Breast epithelium (tissue), 3 donors: ENCODE data around the gene C19orf85.

Source experiments
- POLR2A ChIP-seq: fragments of 450-650 bp; IDR thresholded peaks from one replicate; pipeline ENCODE4 v1.6.1; 2016; ENCODE audit warnings: antibody characterized with exemption, mild to moderate bottlenecking, moderate library complexity
- POLR2AphosphoS5 ChIP-seq, 3 donors: sonication (generic); formaldehyde crosslinking; IDR thresholded peaks; one replicate each; pipeline ENCODE4 v1.6.1; 2017; ENCODE audit warnings: antibody characterized with exemption in 3 of 3
- TF ChIP-seq, protein P1 (sequence below), 3 donors: fragments of 450-650 bp; IDR thresholded peaks; one replicate each; pipeline ENCODE4 v1.5.1; 2016 to 2017; ENCODE audit warnings: antibody characterized with exemption in 3 of 3, mild to moderate bottlenecking in 3 of 3, moderate library complexity in 3 of 3

DNA sequence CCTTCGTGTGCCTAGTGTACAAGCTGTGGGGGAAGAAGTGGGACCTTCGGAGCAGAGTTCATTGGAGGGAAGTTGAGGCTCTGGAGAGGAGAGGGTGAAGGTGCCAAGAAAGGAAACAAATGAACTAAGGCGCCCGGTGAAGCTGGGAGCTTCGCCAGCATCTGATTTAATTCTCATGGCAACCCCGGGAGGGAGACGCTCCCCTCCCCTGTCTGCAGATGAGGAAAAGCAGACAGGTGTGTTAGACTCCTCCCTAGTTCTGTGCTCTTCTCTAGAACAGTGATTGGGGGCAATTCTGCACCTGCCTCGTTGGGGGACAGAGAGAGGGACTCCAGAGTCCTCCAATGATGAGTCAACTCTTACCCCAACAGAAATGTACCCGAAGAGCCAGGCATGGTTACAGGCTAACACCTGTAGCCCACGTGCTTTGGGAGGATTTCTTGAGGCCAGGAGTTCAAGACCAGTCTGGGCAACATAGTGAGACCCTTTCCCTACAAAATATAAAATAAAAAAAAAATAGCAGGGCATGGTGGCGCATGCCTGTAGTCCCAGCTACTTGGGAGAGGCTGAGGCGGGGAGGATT lies 27.9 kb upstream of the C19orf85 start:
- TF ChIP-seq, protein P1, sequence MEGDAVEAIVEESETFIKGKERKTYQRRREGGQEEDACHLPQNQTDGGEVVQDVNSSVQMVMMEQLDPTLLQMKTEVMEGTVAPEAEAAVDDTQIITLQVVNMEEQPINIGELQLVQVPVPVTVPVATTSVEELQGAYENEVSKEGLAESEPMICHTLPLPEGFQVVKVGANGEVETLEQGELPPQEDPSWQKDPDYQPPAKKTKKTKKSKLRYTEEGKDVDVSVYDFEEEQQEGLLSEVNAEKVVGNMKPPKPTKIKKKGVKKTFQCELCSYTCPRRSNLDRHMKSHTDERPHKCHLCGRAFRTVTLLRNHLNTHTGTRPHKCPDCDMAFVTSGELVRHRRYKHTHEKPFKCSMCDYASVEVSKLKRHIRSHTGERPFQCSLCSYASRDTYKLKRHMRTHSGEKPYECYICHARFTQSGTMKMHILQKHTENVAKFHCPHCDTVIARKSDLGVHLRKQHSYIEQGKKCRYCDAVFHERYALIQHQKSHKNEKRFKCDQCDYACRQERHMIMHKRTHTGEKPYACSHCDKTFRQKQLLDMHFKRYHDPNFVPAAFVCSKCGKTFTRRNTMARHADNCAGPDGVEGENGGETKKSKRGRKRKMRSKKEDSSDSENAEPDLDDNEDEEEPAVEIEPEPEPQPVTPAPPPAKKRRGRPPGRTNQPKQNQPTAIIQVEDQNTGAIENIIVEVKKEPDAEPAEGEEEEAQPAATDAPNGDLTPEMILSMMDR (IDR thresholded peaks at IDR 0.05), result no peak
- TF ChIP-seq POLR2A, result no peak
- TF ChIP-seq POLR2AphosphoS5 (IDR thresholded peaks at IDR 0.05), result no peak
